Measurements from ENCODE around the gene PDCL2.

GRCh38 chr4:55507612-55508011, 84.4 kb downstream of the PDCL2 start:
- TF ChIP-seq CTCF (IDR thresholded peaks at IDR 0.05) (no peak), POLR2A (IDR thresholded peaks at IDR 0.05) (no peak), POLR2AphosphoS5 (IDR thresholded peaks at IDR 0.05) (no peak)

Measured in suprapubic skin (tissue), 4 donors.